HepG2 (cell line): ENCODE data around the gene CCT7. TPM values are rescaled to one million over a fixed set of nuclear protein-coding genes. Genes with fewer than 3 reads are reported as not detected.
A peak's percentile ranks its signal among the peaks of the same experiment; 100 is the strongest.

Experiments used
- CENPT ChIP-seq: sonication (generic); formaldehyde crosslinking; IDR thresholded peaks from 2 replicates; pipeline ENCODE4 v1.8.0; 2022; ENCODE audit warnings: low read depth, mild to moderate bottlenecking, moderate library complexity, missing genetic modification reagents
- EHMT2 ChIP-seq: fragments of 200-600 bp; sonication (generic); IDR thresholded peaks from 2 replicates; pipeline ENCODE4 v1.7.0; 2017; ENCODE audit warnings: antibody characterized with exemption, low read depth, low read length, borderline replicate concordance
- FOXK1 ChIP-seq: sonication (generic); formaldehyde crosslinking; IDR thresholded peaks from 2 replicates; pipeline ENCODE4 v1.4.0; 2020; ENCODE audit warnings: low read depth, missing genetic modification reagents, borderline replicate concordance
- HNRNPLL ChIP-seq: fragments of 200-400 bp; formaldehyde crosslinking; IDR thresholded peaks from 2 replicates; pipeline ENCODE4 v1.6.1; 2017; ENCODE audit warnings: mild to moderate bottlenecking, low read depth, low read length; ENCODE audit not compliant: poor library complexity, severe bottlenecking
- KDM5B ChIP-seq: sonication (generic); formaldehyde crosslinking; IDR thresholded peaks from 2 replicates; pipeline ENCODE4 v1.4.0; 2020; ENCODE audit warnings: missing genetic modification reagents, mild to moderate bottlenecking, borderline replicate concordance
- MAX ChIP-seq: IDR thresholded peaks from 2 replicates; pipeline ENCODE4 v1.6.1; 2012; ENCODE audit warnings: inconsistent platforms
- MBD4 ChIP-seq: IDR thresholded peaks from 2 replicates; pipeline ENCODE4 v1.6.1; 2012; ENCODE audit warnings: low read length, inconsistent platforms, borderline replicate concordance
- NONO ChIP-seq, 2 experiments: fragments of 450-650 bp in 1 of 2; sonication (generic) in 1 of 2; formaldehyde crosslinking in 1 of 2; IDR thresholded peaks in 1 of 2; conservative IDR thresholded peaks in 1 of 2; 2 replicates each; pipeline versions ENCODE4 v1.6.1 to v1.8.0; 2017 to 2022; ENCODE audit warnings: mild to moderate bottlenecking in 1 of 2, missing genetic modification reagents in 1 of 2, moderate library complexity in 1 of 2
- RARG ChIP-seq: sonication (generic); formaldehyde crosslinking; IDR thresholded peaks from 2 replicates; pipeline ENCODE4 v1.4.0; 2020; ENCODE audit warnings: low read depth, mild to moderate bottlenecking, missing genetic modification reagents
- TARDBP ChIP-seq: sonication (generic); formaldehyde crosslinking; IDR thresholded peaks from 2 replicates; pipeline ENCODE4 v1.8.0; 2022; ENCODE audit warnings: mild to moderate bottlenecking, missing genetic modification reagents
- TBX2 ChIP-seq: sonication (generic); formaldehyde crosslinking; IDR thresholded peaks from 2 replicates; pipeline ENCODE4 v1.5.0; 2020; ENCODE audit warnings: missing genetic modification reagents, mild to moderate bottlenecking, borderline replicate concordance
- TBX3 ChIP-seq: fragments of 450-650 bp; IDR thresholded peaks from 2 replicates; pipeline ENCODE4 v1.6.1; 2017; ENCODE audit warnings: antibody characterized with exemption, mild to moderate bottlenecking, inconsistent platforms, borderline replicate concordance
- TRAFD1 ChIP-seq: sonication (generic); formaldehyde crosslinking; IDR thresholded peaks from 2 replicates; pipeline ENCODE4 v1.5.1; 2020; ENCODE audit warnings: missing genetic modification reagents, mild to moderate bottlenecking, borderline replicate concordance
- ZNF33A ChIP-seq: sonication (generic); formaldehyde crosslinking; IDR thresholded peaks from 2 replicates; pipeline ENCODE4 v1.5.1; 2020; ENCODE audit warnings: missing genetic modification reagents, mild to moderate bottlenecking, moderate library complexity, borderline replicate concordance
- ZNF567 ChIP-seq: sonication (generic); formaldehyde crosslinking; IDR thresholded peaks from 2 replicates; pipeline ENCODE4 v1.8.1; 2023; ENCODE audit warnings: mild to moderate bottlenecking, missing genetic modification reagents, borderline replicate concordance
- ZNF574 ChIP-seq: sonication (generic); formaldehyde crosslinking; IDR thresholded peaks from 2 replicates; pipeline ENCODE4 v1.4.0; 2020; ENCODE audit warnings: missing genetic modification reagents
- ZNF710 ChIP-seq: sonication (generic); formaldehyde crosslinking; IDR thresholded peaks from 2 replicates; pipeline ENCODE4 v1.5.0; 2020; ENCODE audit warnings: mild to moderate bottlenecking, missing genetic modification reagents, borderline replicate concordance
- ZNF747 ChIP-seq: sonication (generic); formaldehyde crosslinking; IDR thresholded peaks from 2 replicates; pipeline ENCODE4 v1.8.1; 2023; ENCODE audit warnings: missing genetic modification reagents, mild to moderate bottlenecking, borderline replicate concordance
- ZNF816 ChIP-seq: sonication (generic); formaldehyde crosslinking; IDR thresholded peaks from 2 replicates; pipeline ENCODE4 v1.8.0; 2022; ENCODE audit warnings: missing genetic modification reagents, mild to moderate bottlenecking, borderline replicate concordance
- polyA plus RNA-seq, 8 experiments: library from polyadenylated mRNA; depleted of rRNA in 3 of 8; stranded (reverse) in 7 of 8; unstranded in 1 of 8; fragments of >200 nt; fragmentation: Illumina TruSeq in 4 of 8; extraction: Trizol in 4 of 8; gene quantifications; 2 replicates each; pipeline versions ENCODE4 v1.2.1 to v1.2.3, GENCODE V29; 2011 to 2016; ENCODE audit warnings: low read depth in 4 of 8, missing spikeins in 1 of 8, mixed read lengths in 1 of 8; ENCODE audit not compliant: insufficient read depth in 1 of 8
- total RNA-seq, 5 experiments: library from RNA; depleted of rRNA; stranded (reverse); fragments of >200 nt; fragmentation: Illumina TruSeq; extraction: Trizol; gene quantifications; 2 replicates each; pipeline ENCODE4 v1.2.3, GENCODE V29; 2016; ENCODE audit warnings: low read depth in 1 of 5

CCT7 gene
- total and polyA plus RNA-seq, 2 of the 13 experiments (the other 11 are each of a cell fraction or from before 2014, with no cell fraction given): 347 to 517 TPM

GRCh38 chr2:73284296-73285158 is 50.4 kb downstream of the CCT7 start, which contains the start of gene FBXO41 (continued):
- no peak for TF ChIP-seq TBX3
- no peak for TF ChIP-seq CENPT (CRISPR knock-in tag)
- TF ChIP-seq MBD4: no peak
- TF ChIP-seq NONO (IDR thresholded peaks at IDR 0.05): no peak
- TF ChIP-seq NONO (CRISPR knock-in tag; conservative IDR thresholded peaks at IDR 0.05): peak; percentile 74
- no peak for TF ChIP-seq RARG (CRISPR knock-in tag)
- peak; percentile 71 for TF ChIP-seq MAX
- TF ChIP-seq TRAFD1 (CRISPR knock-in tag): 0 out of 2 replicates have a peak, but pooled peaks have one; percentile 76
- 0 out of 2 replicates have a peak, but pooled peaks have one; percentile 69 for TF ChIP-seq ZNF567 (CRISPR knock-in tag)
- TF ChIP-seq FOXK1 (CRISPR knock-in tag): no peak
- TF ChIP-seq ZNF33A (CRISPR knock-in tag): 0 out of 2 replicates have a peak, but pooled peaks have one; percentile 59
- TF ChIP-seq ZNF710 (CRISPR knock-in tag): peak; percentile 50; the same call in 1 of the 2 replicates
- no peak for TF ChIP-seq ZNF747
- peak; percentile 17; the same call in 1 of the 2 replicates for TF ChIP-seq TBX2 (CRISPR knock-in tag)
- 0 out of 2 replicates have a peak, but pooled peaks have one; percentile 13 for TF ChIP-seq TARDBP (CRISPR knock-in tag)
- TF ChIP-seq ZNF574 (CRISPR knock-in tag): peak; percentile 51; the same call in 1 of the 2 replicates
- TF ChIP-seq ZNF816: peak; percentile 85; the same call in 1 of the 2 replicates
- TF ChIP-seq EHMT2: no peak
- peak; percentile 63 for TF ChIP-seq HNRNPLL
- peak; percentile 36 for TF ChIP-seq KDM5B (CRISPR knock-in tag)
